Stomach (tissue), 9 donors: ENCODE data around the gene TRHDE. TPM values are rescaled to one million over a fixed set of nuclear protein-coding genes. Genes with fewer than 3 reads are reported as not detected.
A peak's percentile ranks its signal among the peaks of the same experiment; 100 is the strongest.

Experiments used
- DNase-seq, 2 donors: peaks; one replicate each; pipeline versions ENCODE4 v3.0.0 to v3.0.0-alpha.2; 2013 to 2019
- H3K27ac ChIP-seq, 5 donors: fragments of 200-600 bp in 4 of 5; sonication (generic) in 4 of 5; one replicate each; pipeline ENCODE4 v1.5.1; 2013 to 2019; ENCODE audit warnings: mild to moderate bottlenecking in 1 of 5, moderate library complexity in 1 of 5
- H3K27me3 ChIP-seq, 3 donors: fragments of 200-600 bp; sonication (generic); one replicate each; pipeline ENCODE4 v1.5.1; 2017 to 2019; ENCODE audit warnings: mixed run types in 1 of 3
- H3K36me3 ChIP-seq, 4 donors: fragments of 200-600 bp; sonication (generic); 1 replicate in 3 of 4; 2 replicates in 1 of 4; pipeline ENCODE4 v1.5.1; 2016 to 2019
- H3K4me1 ChIP-seq, 4 donors: fragments of 200-600 bp; sonication (generic); one replicate each; pipeline ENCODE4 v1.5.1; 2016 to 2019
- H3K4me3 ChIP-seq, 4 donors: fragments of 200-600 bp; sonication (generic) in 3 of 4; one replicate each; pipeline ENCODE4 v1.5.1; 2016 to 2019; ENCODE audit warnings: mild to moderate bottlenecking in 1 of 4
- H3K9me3 ChIP-seq, 4 donors: fragments of 200-600 bp; sonication (generic); one replicate each; pipeline ENCODE4 v1.5.1; 2016 to 2019
- EP300 ChIP-seq: sonication (generic); formaldehyde crosslinking; IDR thresholded peaks from one replicate; pipeline ENCODE4 v1.6.1; 2017; ENCODE audit warnings: antibody characterized with exemption
- POLR2A ChIP-seq, 4 donors: fragments of 450-650 bp; IDR thresholded peaks; one replicate each; pipeline ENCODE4 v1.6.1; 2016; ENCODE audit warnings: antibody characterized with exemption in 4 of 4, control low read depth in 2 of 4, mild to moderate bottlenecking in 1 of 4, moderate library complexity in 1 of 4
- POLR2AphosphoS5 ChIP-seq, 3 donors: sonication (generic); formaldehyde crosslinking; IDR thresholded peaks; one replicate each; pipeline ENCODE4 v1.6.1; 2016; ENCODE audit warnings: antibody characterized with exemption in 3 of 3
- WGBS, 5 donors: extraction: QIAGEN DNeasy Blood & Tissue Kit in 3 of 5; methylation state at CpG; one replicate each; pipeline versions ENCODE4 v1.1.5 to v1.1.7; 2013 to 2018; 5-methylcytosine and 5-hydroxymethylcytosine counted together
- intact Hi-C: fragments of 100-400 bp; cut with DNase I; formaldehyde crosslinking; loops from one replicate; pipeline ENCODE4 v1.15.1; 2023; ENCODE audit warnings: low total_unique reads
- polyA plus RNA-seq, 3 donors: library from polyadenylated mRNA; stranded (reverse); fragments of 200-250 nt; gene quantifications; one replicate each; pipeline ENCODE4 v1.2.3, GENCODE V29; 2013
- total RNA-seq, 5 donors: library from RNA; depleted of rRNA; stranded (reverse); fragments of >200 nt; gene quantifications; one replicate each; pipeline versions ENCODE4 v1.1.0 to v1.2.3, GENCODE V29; 2014 to 2016
- TF ChIP-seq, protein P1 (sequence below), 7 experiments: fragments of 450-650 bp in 4 of 7; fragments of 200-600 bp in 3 of 7; sonication (generic) in 3 of 7; IDR thresholded peaks; one replicate each; pipeline ENCODE4 v1.5.1; 2016 to 2019; ENCODE audit warnings: antibody characterized with exemption in 7 of 7, control low read depth in 2 of 7, mild to moderate bottlenecking in 1 of 7
- donor health status: healthy with polysubstance abuse.
- donor health status: Bipolar disorder and iron deficiency.
- donor health status: healthy.

Gene TRHDE
- total and polyA plus RNA-seq, 8 donors, result 0.13 to 75.3 (median 3.2) TPM

DNA sequence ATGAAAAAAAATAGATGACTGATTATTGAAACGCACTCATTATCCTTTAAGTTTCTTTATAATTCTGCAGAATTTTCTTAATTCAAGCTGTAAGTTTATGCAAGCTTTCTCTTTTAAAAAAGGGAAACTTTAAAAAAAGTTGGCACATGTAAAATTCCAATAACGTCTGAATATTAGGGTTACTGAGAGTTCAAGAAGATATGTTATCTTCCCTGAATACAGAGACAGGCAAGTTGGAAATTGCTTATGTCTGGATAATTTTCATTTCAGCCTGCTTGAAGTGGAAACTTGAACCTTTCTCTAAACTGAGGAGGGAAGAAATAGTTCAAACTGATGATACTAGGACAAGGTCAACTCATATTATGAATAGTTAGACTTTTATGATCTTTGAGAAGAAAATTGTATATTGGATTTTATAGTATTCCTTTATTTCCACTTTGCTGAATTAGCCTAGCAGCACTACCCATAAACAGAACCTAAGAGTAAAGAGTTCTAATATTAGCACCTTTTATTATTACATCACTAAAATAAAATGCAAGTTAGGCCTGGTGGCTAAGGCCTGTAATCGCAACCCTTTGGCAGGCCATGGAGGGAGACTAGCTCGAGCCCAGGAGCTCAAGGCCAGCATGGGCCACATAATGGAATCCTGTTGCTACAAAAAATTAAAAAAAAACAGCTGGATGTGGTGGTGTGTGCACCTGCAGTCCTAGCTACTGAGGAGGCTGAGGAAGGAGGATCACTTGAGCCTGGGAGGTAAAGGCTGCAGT lies 288.0 kb downstream of the TRHDE start:
- no peaks in the 10 kb centered on the region for H3K27me3 ChIP-seq
- no peaks in the 10 kb centered on the region for H3K4me1 ChIP-seq
- 60 to 65% (median 63%) methylated on average over 4 of the region's 4 CpGs for WGBS, 5 donors
- intact Hi-C loops, result no loop called here
- H3K9me3 ChIP-seq, result no peaks in the 10 kb centered on the region
- H3K4me3 ChIP-seq, result no peak overlapping the region
- no peaks in the 10 kb centered on the region for H3K36me3 ChIP-seq
- no peak for DNase-seq
- no peak overlapping the region for H3K27ac ChIP-seq
- TF ChIP-seq POLR2AphosphoS5 (IDR thresholded peaks at IDR 0.05) (no peak), EP300 (no peak), POLR2A (IDR thresholded peaks at IDR 0.05) (no peak)
- TF ChIP-seq, protein P1, sequence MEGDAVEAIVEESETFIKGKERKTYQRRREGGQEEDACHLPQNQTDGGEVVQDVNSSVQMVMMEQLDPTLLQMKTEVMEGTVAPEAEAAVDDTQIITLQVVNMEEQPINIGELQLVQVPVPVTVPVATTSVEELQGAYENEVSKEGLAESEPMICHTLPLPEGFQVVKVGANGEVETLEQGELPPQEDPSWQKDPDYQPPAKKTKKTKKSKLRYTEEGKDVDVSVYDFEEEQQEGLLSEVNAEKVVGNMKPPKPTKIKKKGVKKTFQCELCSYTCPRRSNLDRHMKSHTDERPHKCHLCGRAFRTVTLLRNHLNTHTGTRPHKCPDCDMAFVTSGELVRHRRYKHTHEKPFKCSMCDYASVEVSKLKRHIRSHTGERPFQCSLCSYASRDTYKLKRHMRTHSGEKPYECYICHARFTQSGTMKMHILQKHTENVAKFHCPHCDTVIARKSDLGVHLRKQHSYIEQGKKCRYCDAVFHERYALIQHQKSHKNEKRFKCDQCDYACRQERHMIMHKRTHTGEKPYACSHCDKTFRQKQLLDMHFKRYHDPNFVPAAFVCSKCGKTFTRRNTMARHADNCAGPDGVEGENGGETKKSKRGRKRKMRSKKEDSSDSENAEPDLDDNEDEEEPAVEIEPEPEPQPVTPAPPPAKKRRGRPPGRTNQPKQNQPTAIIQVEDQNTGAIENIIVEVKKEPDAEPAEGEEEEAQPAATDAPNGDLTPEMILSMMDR (IDR thresholded peaks at IDR 0.05), result no peak

- no peaks in the 10 kb centered on the region for H3K36me3 ChIP-seq
- intact Hi-C loops, result no loop called here
- no peak for TF ChIP-seq POLR2A (IDR thresholded peaks at IDR 0.05)
- TF ChIP-seq, protein P1 (IDR thresholded peaks at IDR 0.05), result no peak
- no peak for TF ChIP-seq POLR2AphosphoS5 (IDR thresholded peaks at IDR 0.05)
- no peak for TF ChIP-seq EP300
- H3K27ac ChIP-seq, result no peak overlapping the region
- no peaks in the 10 kb centered on the region for H3K9me3 ChIP-seq
- DNase-seq, result peak in 1 of 2 donors; percentile 16
- H3K27me3 ChIP-seq, result no peaks in the 10 kb centered on the region
- H3K4me1 ChIP-seq, result no peaks in the 10 kb centered on the region
- 33 to 65% (median 53%) methylated on average over 7 of the region's 7 CpGs for WGBS, 5 donors
- H3K4me3 ChIP-seq, result no peak overlapping the region
Measured at GRCh38 chr12:72570601-72571000, 298.4 kb downstream of the TRHDE start.

DNA sequence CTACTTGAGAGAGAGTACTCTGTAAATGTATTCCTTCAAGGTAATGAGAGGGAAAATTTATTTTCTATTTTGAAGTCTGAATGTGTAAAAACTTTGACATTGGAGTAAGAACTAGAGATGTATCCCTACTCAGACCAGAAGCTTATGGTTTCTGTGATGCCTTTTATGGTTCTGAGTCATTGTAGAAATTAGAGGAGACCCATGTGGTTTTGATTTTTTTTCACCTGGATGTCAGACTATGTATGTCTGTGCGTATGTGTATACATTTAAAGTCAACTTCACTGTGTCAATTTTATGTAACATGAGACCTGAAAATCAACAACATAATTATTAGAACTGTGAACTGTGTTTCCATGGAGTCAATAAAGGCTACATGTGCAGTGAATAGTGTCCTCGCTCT lies 302.0 kb downstream of the TRHDE start:
- intact Hi-C loops, result no loop called here
- WGBS, 5 donors, result 47 to 63% (median 57%) methylated on average over 2 of the region's 2 CpGs
- H3K27me3 ChIP-seq, result no peaks in the 10 kb centered on the region

DNA sequence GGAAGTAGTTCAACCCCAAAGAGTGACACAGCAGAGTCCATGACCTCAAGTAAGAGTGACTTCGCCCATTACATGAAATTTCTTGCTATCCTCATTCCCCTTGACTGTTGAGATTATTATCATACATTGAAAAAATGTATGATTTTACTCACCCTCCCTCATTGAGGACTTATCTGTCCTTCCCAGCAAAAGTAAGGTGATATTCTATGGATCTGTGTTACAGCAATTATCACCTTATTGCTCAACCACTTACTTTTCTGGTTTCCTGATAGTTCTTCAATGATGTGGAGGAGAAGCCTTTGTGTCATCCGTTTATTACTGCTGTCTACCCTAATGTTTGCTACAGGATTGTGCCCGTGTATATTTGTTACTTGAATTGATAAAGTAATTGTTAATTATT lies 306.2 kb downstream of the TRHDE start:
- Histone ChIP-seq H3K4me1 (no peaks in the 10 kb centered on the region), H3K27me3 (no peaks in the 10 kb centered on the region), H3K36me3 (no peaks in the 10 kb centered on the region), H3K27ac (no peak overlapping the region), H3K4me3 (no peak overlapping the region), H3K9me3 (no peaks in the 10 kb centered on the region)
- no peak for DNase-seq
- no peak for TF ChIP-seq EP300
- intact Hi-C loops, result no loop called here
- WGBS, 5 donors, result 56 to 76% (median 68%) methylated on average over 3 of the region's 3 CpGs

More for the DNA sequence above, 302.0 kb downstream of the TRHDE start:
- Histone ChIP-seq H3K36me3 (no peaks in the 10 kb centered on the region), H3K27ac (no peak overlapping the region), H3K4me1 (no peaks in the 10 kb centered on the region), H3K4me3 (no peak overlapping the region), H3K9me3 (no peaks in the 10 kb centered on the region)
- TF ChIP-seq EP300 (no peak), POLR2AphosphoS5 (IDR thresholded peaks at IDR 0.05) (no peak), POLR2A (IDR thresholded peaks at IDR 0.05) (no peak)
- TF ChIP-seq, protein P1 (IDR thresholded peaks at IDR 0.05), result no peak
- DNase-seq, result no peak

GRCh38 chr12:72586456-72586855 lies 314.3 kb downstream of the TRHDE start:
- no peaks in the 10 kb centered on the region for H3K4me1 ChIP-seq
- WGBS, 5 donors, result 37 to 61% (median 46%) methylated on average over 3 of the region's 3 CpGs
- intact Hi-C loops, result no loop called here
- H3K27ac ChIP-seq, result no peak overlapping the region
- no peak for TF ChIP-seq EP300
- no peak for TF ChIP-seq POLR2AphosphoS5 (IDR thresholded peaks at IDR 0.05)
- TF ChIP-seq POLR2A (IDR thresholded peaks at IDR 0.05), result no peak
- TF ChIP-seq, protein P1 (IDR thresholded peaks at IDR 0.05), result no peak
- peak in 1 of 2 donors; percentile 5 for DNase-seq
- H3K4me3 ChIP-seq, result no peak overlapping the region
- no peaks in the 10 kb centered on the region for H3K36me3 ChIP-seq
- no peaks in the 10 kb centered on the region for H3K27me3 ChIP-seq
- H3K9me3 ChIP-seq, result no peaks in the 10 kb centered on the region
